ENCODE results near the gene CLSTN2.

- peak; percentile 24 for TF ChIP-seq CTCF (IDR thresholded peaks at IDR 0.05; ENCODE audit: low read depth, low read length, poor library complexity, severe bottlenecking)
- no peak for TF ChIP-seq EZH2phosphoT487 (IDR thresholded peaks at IDR 0.05; ENCODE audit: borderline replicate concordance, low read length)
Measured at GRCh38 chr3:140092848-140093536, 158.0 kb downstream of the CLSTN2 start.

All from DOHH2 (cell line).